ENCODE data around the gene ICAM2.

DNA sequence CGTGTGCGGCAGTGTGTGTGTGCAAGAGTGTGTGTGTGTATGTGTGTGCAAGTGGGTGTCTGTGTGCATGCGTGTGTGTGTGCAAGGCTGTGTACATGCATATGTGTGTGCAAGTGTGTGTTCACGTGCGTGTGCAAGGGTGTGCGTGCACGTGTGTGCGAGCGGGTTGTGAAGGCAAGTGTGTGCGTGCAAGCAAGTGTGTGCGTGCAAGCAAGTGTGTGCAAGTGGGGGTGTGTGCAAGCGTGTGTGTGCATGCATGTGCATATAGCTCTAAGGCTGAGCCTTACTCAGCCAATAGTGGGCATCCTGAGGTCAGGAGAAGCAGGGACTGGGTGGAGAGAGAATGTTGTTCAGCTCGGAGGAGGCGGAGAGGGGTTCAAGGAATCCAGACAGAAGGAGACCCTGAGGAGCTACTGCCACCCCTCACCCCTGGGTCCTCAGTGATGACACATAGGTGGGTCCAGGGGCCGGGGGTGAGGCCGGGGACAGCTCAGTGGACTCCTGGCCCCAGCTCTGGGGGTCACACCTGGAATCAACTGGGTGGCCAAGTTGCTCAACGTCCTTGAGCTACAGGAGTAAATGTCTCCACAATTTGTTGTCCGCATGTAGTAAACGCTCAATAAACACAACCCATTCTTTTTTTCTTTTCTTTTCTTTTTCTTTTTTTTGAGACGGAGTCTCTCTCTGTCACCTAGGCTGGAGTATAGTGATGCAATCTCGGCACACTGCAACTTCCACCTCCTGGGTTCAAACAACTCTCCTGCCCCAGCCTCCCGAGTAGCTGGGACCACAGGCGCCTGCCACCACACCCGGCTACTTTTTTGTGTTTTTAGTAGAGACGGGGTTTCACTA, 20.5 kb downstream of the ICAM2 start:
- TF ChIP-seq, protein P1, sequence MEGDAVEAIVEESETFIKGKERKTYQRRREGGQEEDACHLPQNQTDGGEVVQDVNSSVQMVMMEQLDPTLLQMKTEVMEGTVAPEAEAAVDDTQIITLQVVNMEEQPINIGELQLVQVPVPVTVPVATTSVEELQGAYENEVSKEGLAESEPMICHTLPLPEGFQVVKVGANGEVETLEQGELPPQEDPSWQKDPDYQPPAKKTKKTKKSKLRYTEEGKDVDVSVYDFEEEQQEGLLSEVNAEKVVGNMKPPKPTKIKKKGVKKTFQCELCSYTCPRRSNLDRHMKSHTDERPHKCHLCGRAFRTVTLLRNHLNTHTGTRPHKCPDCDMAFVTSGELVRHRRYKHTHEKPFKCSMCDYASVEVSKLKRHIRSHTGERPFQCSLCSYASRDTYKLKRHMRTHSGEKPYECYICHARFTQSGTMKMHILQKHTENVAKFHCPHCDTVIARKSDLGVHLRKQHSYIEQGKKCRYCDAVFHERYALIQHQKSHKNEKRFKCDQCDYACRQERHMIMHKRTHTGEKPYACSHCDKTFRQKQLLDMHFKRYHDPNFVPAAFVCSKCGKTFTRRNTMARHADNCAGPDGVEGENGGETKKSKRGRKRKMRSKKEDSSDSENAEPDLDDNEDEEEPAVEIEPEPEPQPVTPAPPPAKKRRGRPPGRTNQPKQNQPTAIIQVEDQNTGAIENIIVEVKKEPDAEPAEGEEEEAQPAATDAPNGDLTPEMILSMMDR (IDR thresholded peaks at IDR 0.05) = no peak
- TF ChIP-seq POLR2A (IDR thresholded peaks at IDR 0.05) = no peak
